Stimulated activated CD4-positive, alpha-beta T cell treated with anti-CD3 and anti-CD28 coated beads, Interleukin-4, amount 100 ng/mL, for 48 hours (primary cell): ENCODE data around the gene METTL9.
"Not testable (repeated sequence)": the region's sequence is repeated elsewhere in the genome, so short reads cannot be mapped to it uniquely, and the experiment has no call there.

Source experiments
- DNase-seq, 2 donors: peaks; one replicate each; pipeline ENCODE4 v3.0.0-alpha.2; 2020; ENCODE audit warnings: low read depth in 2 of 2

METTL9 gene

DNA sequence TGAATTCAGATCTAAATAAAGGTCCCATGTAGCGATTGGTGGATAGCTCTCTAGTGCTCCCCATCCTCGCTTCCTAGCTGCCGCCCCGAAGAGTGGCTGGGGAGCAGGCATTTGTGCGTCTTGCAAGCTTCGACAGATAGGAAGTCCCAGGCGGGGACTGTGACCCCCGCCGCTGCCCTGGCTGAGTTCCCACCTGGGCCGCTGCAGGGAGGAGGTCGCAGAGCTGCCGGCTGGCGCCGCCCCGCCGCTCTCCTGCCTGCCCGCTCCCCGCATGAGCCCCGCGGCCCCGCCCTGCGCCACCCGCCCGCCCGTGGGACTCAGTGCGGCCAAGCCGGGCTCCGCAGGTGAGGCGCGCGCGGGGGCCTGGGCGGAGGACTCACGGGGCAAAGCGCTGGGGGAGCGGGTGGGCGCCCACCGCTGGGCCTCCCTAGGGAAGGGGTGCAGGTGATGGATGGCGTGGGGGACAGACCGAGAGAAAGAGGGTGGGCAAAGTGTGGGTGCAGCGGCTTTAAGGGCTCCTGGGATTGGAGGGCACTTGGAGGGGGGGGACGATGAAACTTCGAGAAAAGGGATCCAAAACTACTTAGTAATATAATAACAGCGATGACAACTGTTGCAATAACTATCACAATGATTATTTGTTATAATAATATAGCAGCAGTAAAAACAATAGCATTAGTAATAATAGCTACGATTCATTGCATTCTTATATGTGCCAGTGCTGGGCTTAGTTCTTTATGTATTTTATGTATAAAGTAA, 64.7 kb downstream of the METTL9 start, which contains the start of gene OTOA:
TSS of gene OTOA (plus strand) at position 80 of the 759 bp plus-strand sequence. CDS start 14,547 bp downstream, outside the sequence.
- peak in 1 of 2 donors; percentile 14 for DNase-seq

DNA sequence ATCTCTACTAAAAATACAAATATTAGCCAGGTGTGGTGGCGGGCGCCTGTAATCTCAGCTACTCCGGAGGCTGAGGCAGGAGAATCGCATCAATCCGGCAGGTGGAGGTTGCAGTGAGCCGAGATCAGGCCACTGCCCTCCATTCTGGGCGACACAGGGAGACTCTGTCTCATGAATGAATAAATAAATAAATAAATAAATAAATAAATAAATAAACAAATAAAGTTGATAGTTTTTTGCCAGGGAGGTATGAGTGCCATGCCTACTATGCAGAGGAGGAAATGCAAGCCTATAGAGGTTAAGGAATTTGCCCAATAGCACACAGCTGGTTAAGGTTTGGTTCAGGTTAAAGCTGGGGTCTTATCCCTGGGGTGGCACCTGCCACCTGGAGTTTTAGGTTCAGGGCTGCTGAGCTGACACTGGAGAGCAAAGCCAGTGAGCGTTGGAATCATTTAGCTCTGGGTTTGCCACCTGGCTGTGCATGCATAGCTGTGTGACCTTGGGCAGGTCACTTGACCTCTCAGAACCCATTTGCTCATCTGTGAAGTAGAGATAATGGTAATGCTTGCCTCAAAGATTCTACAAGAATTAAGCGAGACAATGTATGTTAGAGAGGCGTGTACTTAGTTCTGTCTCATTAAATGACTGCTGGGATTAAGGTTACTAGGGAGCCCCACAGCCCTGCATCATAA, 65.6 kb downstream of the METTL9 start:
- DNase-seq: no peak

DNA sequence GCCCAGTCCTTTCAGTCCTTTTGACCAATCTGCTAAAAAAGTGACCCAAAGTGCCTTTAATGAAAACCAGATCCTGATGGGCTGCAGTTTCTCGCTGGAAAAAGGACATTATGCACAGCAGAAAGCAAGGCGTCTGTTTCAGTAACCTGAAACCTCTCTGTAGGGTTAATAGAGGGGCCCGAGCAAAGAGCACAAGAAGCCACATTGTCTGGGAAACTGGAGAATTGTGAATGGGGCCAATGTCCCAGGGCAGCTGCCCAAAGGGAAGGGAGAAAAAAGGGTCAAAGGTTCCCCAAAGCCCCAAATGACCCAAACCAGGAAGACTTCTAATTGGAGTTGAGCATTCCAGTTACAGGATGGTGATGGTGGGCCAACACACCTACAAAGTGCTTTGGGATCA, 67.4 kb downstream of the METTL9 start:
- no peak for DNase-seq

DNA sequence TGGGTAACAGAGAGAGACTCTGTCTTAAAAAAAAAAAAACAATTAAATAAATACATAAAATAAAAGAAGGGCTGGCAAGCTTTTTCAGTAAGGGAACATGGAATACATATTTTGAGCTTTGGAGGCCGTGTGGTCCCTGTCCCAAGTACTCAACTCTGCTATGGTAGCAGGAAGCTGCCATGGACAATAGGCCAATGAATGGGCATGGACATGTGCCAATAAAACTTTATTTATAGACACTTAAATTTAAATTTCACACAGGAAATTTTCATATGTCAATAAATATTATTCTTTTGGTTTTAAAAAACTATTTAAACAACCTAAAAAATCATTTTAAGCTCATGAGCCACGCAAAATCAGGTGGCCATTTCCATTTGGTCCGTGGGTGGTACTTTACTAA, 68.2 kb downstream of the METTL9 start:
- DNase-seq: no peak

DNA sequence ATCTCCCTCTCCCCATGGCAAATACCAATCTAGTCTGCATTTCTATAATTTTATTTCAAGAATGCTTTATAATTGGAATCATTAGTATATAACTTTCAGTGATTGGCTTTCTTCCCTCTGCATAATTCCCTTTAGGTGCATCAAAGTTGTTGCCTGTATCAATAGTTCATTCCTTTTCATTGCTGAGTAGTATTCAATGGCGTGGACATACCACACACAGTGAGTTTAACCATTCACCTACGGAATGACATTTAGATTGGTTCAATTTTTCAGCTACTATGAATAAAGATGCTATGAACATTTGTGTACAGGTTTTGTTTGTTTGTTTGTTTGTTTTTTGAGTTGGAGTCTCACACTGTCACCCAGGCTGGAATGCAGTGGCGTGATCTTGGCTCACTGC, 74.1 kb downstream of the METTL9 start:
- DNase-seq: no peak

DNA sequence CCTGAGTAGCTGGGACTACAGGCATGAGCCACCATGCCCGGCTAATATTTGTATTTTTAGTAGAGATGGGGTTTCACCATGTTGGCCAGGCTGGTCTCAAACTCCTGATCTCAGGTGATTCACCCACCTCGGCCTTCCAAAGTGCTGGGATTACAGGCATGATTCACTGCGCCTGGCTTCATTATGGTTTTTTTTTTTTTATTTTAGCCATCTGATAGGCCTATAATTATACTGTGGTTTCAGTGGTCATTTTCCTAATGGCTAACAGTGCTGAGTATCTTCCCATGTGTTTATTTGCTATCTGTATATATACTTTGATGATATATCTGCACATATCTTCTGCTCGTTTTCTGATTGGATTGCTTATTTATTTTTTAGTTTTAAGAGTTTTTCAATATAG, 75.1 kb downstream of the METTL9 start:
- DNase-seq: not testable (repeated sequence)

DNA sequence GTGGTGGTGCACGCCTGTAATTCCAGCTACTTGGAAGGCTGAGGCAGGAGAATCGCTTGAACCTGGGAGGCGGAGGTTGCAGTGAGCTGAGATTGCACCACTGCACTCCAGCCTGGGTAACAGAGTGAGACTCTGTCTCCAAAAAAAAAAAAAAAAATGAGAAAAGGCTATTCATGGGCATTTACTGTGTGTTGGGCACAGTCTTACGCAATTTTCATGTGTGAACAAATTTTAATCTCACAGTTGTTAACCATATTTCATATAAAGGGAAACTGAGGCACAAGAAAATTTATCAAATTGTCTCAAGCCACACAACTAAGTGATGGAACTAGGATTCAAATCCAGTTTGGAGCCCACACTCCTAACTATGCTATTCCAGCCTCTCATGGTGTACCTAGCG, 81.3 kb downstream of the METTL9 start:
- DNase-seq: not testable (repeated sequence)

DNA sequence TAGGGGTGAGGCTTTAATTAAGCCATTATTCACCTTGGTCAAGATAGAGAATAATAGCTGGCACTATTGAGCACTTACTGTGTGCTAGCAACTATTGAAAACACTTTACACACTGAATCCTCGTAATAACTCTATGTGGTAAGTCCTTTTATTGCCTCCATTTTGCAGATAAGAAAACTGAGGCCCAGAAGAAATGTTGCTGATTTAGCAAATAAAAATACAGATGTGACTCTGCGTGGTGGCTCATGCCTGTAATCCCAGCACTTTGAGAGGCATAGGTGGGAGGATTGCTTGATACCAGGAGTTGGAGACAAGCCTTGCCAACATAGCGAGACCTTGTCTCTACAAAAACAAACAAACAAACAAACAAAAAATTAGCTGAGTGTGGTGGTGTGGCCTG, 83.8 kb downstream of the METTL9 start:
- DNase-seq: no peak

DNA sequence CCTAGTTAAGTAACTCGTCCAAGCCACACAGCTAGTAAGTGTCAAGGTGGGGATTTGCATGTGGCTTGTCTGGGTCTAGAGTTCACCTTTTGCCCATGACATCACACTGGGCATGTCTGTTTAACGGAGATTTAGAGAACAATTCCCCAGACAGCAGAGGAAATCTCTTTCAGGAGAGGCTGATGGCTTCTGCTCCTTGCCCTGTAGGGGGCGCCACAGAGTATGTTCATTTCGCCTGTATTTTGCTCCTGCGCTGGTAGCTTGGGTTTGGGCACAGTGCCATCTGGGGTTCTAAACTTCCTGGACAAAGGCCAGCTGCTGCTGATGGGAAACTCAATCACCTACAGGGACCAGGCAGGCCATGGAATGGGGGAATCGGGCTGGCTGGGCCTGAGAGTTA, 84.8 kb downstream of the METTL9 start:
- peak; percentile 49 to 55 for DNase-seq

DNA sequence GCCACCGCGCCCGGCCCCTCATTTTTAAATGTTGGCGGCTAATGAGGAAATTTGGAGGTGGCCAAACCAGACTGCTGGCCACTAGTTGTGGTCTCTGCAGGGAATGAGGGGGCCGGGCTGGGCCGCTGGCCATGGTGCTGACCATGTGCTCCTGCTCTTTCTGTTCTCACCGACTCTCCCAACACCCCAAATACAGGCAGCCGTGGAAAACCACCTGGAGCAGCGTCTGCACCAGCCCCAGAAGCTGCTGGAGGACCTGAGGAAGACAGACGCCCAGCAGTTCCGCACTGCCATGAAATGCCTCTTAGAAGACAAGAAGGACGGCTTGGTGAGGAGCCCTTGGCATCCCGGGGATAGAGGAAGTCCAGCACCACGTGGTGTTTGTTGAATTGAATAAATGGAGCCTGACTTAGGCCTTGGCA, 85.7 kb downstream of the METTL9 start:
- DNase-seq: no peak

DNA sequence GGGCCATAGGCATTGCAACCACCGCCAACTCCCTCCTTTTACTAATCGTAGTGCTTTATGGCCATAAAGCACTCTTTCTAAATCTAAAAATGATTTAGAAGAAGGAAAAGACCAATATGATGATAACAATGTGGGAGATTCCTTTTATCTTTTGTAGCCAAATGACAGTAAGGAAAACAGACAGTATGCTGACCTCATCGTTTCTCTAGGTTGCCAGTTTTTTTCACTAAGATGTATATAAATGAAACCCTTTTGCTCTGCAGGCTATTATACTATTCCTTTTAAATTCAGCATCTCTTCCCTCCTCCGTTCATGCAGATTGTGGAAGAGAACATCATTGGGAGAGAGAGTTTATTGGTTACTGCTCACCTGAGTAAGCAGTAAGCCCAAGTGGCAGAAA, 89.7 kb downstream of the METTL9 start:
- no peak for DNase-seq

DNA sequence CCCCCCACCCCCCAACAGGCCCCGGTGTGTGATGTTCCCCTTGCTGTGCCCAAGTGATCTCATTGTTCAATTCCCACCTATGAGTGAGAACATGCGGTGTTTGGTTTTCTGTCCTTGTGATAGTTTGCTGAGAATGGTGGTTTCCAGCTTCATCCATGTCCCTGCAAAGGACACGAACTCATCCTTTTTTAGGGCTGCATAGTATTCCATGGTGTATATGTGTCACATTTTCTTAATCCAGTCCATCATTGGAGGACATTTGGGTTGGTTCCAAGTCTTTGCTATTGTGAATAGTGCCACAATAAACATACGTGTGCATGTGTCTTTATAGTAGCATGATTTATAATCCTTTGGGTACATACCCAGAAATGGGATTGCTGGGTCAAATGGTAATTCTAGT, 91.6 kb downstream of the METTL9 start:
- not testable (repeated sequence) for DNase-seq

DNA sequence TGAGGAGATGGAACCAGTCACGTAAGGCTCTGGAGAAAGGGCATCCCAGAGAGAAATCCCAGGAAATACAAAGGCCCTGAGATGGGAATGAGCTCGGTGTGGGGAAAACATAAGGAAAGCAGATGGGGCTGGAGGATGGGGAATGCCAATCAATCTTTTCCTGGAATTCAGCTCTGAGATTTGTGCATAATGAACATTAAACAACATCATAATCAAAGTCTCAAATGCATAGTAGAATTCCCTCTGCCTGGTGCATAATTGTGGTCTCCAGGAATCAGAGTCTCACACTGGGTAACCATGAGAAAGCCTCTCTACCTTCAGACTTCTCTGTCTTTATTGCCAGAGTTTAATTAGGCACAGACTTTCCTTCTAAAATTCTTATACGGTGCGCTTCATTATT, 95.2 kb downstream of the METTL9 start:
- no peak for DNase-seq

DNA sequence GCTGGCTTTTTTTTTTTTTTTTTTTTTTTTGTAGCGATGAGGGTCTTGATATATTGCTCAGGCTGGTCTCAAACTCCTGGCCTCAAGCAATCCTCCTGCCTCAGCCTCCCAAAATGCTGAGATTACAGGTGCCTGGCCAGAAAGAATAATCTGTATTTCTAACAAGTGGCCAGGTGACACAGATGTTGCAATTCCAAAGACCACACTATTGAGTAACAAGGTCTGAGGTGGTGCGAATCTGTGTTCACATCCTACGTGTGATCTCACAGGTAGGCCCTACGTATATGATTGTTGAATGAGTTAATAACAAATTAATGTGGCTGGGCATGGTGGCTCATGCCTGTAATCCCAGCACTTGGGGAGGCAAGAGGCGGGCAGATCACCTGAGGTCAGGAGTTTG, 97.7 kb downstream of the METTL9 start:
- DNase-seq: no peak

DNA sequence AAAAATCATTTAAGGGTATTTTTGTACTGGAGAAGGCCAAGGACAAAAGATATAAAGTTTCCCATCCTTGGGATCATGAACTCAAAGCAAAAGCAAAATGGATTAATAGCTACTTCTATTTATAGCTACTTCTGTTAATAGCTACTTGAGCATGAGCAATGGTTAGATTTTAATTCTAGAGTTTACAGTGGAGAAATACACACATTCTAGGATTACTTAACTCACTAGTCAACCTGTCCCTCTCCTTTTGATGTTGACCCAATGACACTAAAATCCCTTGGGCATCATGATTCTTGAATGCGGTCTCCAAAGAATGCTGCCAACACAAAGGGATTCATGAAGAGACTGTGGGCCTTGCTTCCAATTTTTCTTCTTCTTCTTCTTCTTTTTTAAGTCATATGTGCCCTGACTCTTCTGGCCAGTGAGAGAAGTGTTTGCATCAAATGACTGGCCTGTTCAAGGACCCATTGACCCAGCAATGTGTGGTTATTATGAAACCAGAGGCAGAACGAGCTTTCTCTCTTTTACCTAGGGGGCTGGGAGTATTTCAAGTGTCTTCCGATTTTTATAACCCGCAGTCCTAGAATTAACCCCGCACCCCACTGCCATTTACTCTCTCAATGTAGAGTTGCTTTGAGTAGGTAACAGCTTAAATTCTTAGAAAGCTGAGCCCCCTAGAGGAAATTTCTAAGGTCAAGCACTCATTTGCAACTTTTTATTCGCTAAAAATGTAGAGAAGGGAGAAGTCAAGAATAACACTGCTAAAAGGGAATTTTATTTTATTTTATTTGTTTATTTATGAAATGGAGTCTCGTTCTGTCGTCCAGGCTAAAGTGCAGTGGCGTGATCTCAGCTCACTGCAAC, 99.0 kb downstream of the METTL9 start:
- DNase-seq: no peak

DNA sequence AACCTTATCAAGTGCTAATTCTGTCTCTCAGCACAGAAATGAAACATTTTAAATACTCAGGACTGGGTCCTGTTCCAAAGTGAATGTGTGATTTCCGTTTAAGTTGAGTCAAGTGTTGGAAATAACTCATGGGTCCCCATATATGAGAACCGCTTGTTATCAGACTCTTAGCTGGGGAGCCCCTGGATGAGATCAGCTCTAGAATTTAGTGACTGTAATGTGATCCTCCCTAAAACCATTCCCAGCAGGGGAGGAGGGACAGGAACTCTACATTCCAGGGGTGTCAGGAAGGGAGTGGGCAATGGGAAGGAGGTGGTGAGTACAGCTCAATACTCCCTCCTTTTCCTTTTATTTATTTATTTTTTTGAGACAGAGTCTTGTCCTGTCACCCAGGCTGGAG, 101.9 kb downstream of the METTL9 start:
- no peak for DNase-seq

DNA sequence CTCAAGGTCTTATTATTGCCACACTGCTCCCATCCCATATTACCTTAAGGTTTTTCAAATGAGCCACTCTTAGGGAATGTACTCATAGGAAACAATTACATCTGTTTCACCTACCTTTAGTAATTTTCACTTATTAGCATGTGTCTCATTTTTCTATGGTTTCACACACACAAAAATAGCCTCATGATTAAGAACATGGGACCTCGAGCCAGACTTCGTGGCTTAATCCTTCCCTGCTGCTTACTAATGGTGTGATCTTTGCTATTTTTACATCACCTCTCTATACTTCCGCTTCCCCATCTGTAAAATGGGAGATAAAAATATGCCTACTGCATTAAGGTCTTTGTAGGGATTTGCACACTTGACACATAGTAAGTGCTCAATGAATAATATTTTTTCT, 102.9 kb downstream of the METTL9 start:
- DNase-seq: no peak

DNA sequence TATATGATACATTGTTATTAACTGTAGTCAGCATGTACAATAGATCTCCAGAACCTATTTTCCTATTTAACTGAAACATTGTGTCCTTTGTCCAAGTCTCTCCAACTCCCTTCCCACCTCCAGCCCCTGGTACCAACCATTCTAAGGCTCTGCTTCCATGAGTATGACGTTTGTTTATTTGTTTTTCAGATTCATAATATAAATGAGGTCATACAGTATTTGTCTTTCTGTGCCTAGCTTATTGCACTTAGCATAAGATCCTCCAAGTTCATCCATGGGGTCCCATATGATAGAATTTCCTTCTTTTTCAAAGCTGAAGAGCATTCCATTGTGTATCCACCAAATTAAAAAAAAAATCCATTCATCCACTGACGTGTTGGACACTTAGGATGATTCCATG, 103.8 kb downstream of the METTL9 start:
- no peak for DNase-seq

DNA sequence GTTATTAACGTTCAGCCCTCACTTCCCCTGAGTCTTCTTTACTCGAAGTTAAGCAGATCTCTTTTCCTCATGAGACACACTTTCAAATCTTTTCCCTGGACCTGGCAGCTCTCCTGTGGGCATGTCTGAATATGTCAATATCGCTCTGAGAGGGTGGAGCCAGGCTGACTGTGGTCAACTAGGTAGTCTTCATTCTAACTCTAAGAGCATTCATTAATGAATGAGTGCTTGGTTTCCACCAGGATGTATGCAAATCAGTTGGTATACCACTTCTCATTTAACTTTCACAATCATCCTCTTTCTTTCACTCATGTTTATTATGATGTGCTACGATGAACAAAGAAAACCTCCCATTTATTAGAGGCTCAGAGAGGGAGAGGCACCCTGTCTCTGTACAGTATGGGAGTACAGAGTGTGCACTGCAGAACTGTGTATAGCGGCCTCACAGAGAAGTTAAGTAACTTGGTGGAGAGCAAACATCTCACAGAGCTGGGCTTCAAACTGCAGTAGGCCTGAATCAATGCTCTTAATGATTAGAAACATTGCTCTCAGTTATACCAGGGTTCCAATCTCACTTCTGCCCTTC, 104.3 kb downstream of the METTL9 start:
- DNase-seq: no peak

DNA sequence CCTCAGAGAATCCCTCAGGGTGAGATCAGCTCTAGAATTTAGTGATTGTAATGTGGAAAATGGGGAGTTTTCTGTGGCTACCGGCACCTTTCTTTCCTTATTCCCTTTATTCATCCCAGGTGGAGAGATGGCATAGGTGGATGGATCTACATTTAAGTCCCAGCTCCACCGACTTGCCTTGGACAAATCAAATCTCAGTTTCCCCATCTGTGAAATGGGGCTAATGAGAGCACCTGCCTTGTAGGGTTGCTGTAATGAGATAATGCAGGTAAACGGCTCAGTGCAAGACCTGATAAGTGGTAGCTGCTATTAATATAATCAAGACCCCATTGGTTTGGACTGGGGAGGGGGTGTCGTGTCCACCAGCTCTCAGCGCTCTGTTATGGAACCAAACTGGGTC, 104.9 kb downstream of the METTL9 start:
- DNase-seq: no peak

DNA sequence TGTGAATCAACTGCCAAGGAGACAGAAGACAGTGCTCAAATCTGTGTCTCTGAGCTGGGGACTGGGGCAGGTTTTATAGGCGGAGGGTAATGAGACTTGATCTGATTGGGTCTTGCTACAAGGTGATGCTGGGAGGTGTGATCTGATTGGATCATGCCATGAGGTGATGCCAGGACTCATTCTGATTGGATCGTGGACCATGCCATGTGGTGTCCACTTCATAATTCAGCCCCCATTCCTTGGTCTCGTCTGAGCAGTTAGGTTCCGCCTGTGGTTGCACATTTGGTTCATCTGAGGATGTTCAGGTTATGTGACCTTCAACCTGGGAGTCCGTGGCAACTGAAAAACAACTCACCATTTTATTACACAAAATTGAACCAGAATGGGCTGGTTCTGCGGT, 105.4 kb downstream of the METTL9 start:
- no peak for DNase-seq
